DMS 273 (cell line): ENCODE data around the gene CSF2RB.
"Not testable (repeated sequence)": the region's sequence is repeated elsewhere in the genome, so short reads cannot be mapped to it uniquely, and the experiment has no call there.

ENCODE experiments used
- DNase-seq: peaks from one replicate; lab custom pipeline; 2025; ENCODE audit not compliant: unreplicated experiment; lab: John Stamatoyannopoulos, UW

Gene CSF2RB

GRCh38 chr22:36963302-36963701, 49.9 kb downstream of the CSF2RB start:
- no peak for DNase-seq

GRCh38 chr22:36964106-36964505, 50.7 kb downstream of the CSF2RB start:
- DNase-seq = no peak

- DNase-seq = no peak
Observed at GRCh38 chr22:36965696-36966095, 52.3 kb downstream of the CSF2RB start.

GRCh38 chr22:36966851-36967540, 53.6 kb downstream of the CSF2RB start:
- DNase-seq = no peak

GRCh38 chr22:36968249-36968964, 55.0 kb downstream of the CSF2RB start:
- no peak for DNase-seq

- no peak for DNase-seq
Observed at GRCh38 chr22:36971341-36972125, 58.1 kb downstream of the CSF2RB start.

GRCh38 chr22:36976606-36977005, 63.2 kb downstream of the CSF2RB start:
- DNase-seq = no peak

GRCh38 chr22:36977401-36977861, 64.0 kb downstream of the CSF2RB start:
- peak; percentile 68 for DNase-seq

- peak; percentile 90 for DNase-seq
Observed at GRCh38 chr22:36977947-36978660, 64.7 kb downstream of the CSF2RB start.

- DNase-seq = no peak
Observed at GRCh38 chr22:36979016-36979910, 65.8 kb downstream of the CSF2RB start.

GRCh38 chr22:36981247-36981775, 67.9 kb downstream of the CSF2RB start:
- DNase-seq = peak; percentile 34

- DNase-seq = peak; percentile 23
Observed at GRCh38 chr22:36982136-36982535, 68.7 kb downstream of the CSF2RB start.

GRCh38 chr22:36985211-36985889, 71.9 kb downstream of the CSF2RB start:
- DNase-seq = no peak

GRCh38 chr22:36986242-36986821, 72.9 kb downstream of the CSF2RB start:
- peak; percentile 50 for DNase-seq

- no peak for DNase-seq
Observed at GRCh38 chr22:36988075-36988832, 74.8 kb downstream of the CSF2RB start.

GRCh38 chr22:36989012-36989411, 75.6 kb downstream of the CSF2RB start:
- not testable (repeated sequence) for DNase-seq
